ENCODE results near the gene FAM151A.

The FAM151A gene

GRCh38 chr1:54623216-54624007 lies at the start of gene FAM151A:
Gene FAM151A, minus strand, starts transcription at chr1:54623525. Its CDS starts 130 bp downstream, at chr1:54623395.
- in situ Hi-C loops (cut with HindIII; ENCODE audit: low sequenced_read_pairs), result no loop called here

- in situ Hi-C loops (cut with HindIII; ENCODE audit: low sequenced_read_pairs), result no loop called here
Observed at GRCh38 chr1:54671985-54672608, 48.8 kb upstream of the FAM151A start.

GRCh38 chr1:54668567-54668966 lies 45.2 kb upstream of the FAM151A start:
- in situ Hi-C loops (cut with HindIII; ENCODE audit: low sequenced_read_pairs), result no loop called here

GRCh38 chr1:54667797-54668196 lies 44.5 kb upstream of the FAM151A start:
- in situ Hi-C loops (cut with HindIII; ENCODE audit: low sequenced_read_pairs), result no loop called here

GRCh38 chr1:54666333-54666732 lies 43.0 kb upstream of the FAM151A start:
- in situ Hi-C loops (cut with HindIII; ENCODE audit: low sequenced_read_pairs), result no loop called here

- in situ Hi-C loops (cut with HindIII; ENCODE audit: low sequenced_read_pairs), result no loop called here
Observed at GRCh38 chr1:54665852-54666251, 42.5 kb upstream of the FAM151A start.

GRCh38 chr1:54664364-54664763 lies 41.0 kb upstream of the FAM151A start:
- in situ Hi-C loops (cut with HindIII; ENCODE audit: low sequenced_read_pairs), result no loop called here

GRCh38 chr1:54663725-54664124 lies 40.4 kb upstream of the FAM151A start:
- in situ Hi-C loops (cut with HindIII; ENCODE audit: low sequenced_read_pairs), result no loop called here

- in situ Hi-C loops (cut with HindIII; ENCODE audit: low sequenced_read_pairs), result no loop called here
Observed at GRCh38 chr1:54658164-54658913, 35.0 kb upstream of the FAM151A start.

GRCh38 chr1:54653036-54653435 lies 29.7 kb upstream of the FAM151A start:
- in situ Hi-C loops (cut with HindIII; ENCODE audit: low sequenced_read_pairs), result no loop called here

GRCh38 chr1:54652168-54652567 lies 28.8 kb upstream of the FAM151A start:
- in situ Hi-C loops (cut with HindIII; ENCODE audit: low sequenced_read_pairs), result no loop called here

- in situ Hi-C loops (cut with HindIII; ENCODE audit: low sequenced_read_pairs), result no loop called here
Observed at GRCh38 chr1:54651608-54652007, 28.3 kb upstream of the FAM151A start.

- in situ Hi-C loops (cut with HindIII; ENCODE audit: low sequenced_read_pairs), result no loop called here
Observed at GRCh38 chr1:54650417-54650816, 27.1 kb upstream of the FAM151A start.

- in situ Hi-C loops (cut with HindIII; ENCODE audit: low sequenced_read_pairs), result no loop called here
Observed at GRCh38 chr1:54649921-54650320, 26.6 kb upstream of the FAM151A start.

GRCh38 chr1:54649130-54649898 lies 26.0 kb upstream of the FAM151A start:
- in situ Hi-C loops (cut with HindIII; ENCODE audit: low sequenced_read_pairs), result no loop called here

- in situ Hi-C loops (cut with HindIII; ENCODE audit: low sequenced_read_pairs), result no loop called here
Observed at GRCh38 chr1:54645806-54646676, 22.7 kb upstream of the FAM151A start.

- in situ Hi-C loops (cut with HindIII; ENCODE audit: low sequenced_read_pairs), result no loop called here
Observed at GRCh38 chr1:54643736-54644135, 20.4 kb upstream of the FAM151A start.

GRCh38 chr1:54640863-54641836 lies 17.8 kb upstream of the FAM151A start, which contains the start of gene MROH7:
Gene MROH7, plus strand, starts transcription at chr1:54641786. Its CDS starts 11,141 bp downstream, at chr1:54652927.
- in situ Hi-C loops (cut with HindIII; ENCODE audit: low sequenced_read_pairs), result no loop called here

GRCh38 chr1:54640361-54640760 lies 17.0 kb upstream of the FAM151A start:
- in situ Hi-C loops (cut with HindIII; ENCODE audit: low sequenced_read_pairs), result no loop called here
